HEK293 (cell line): Measurements from ENCODE around the gene DGKQ.
A peak's percentile ranks its signal among the peaks of the same experiment; 100 is the strongest.

Experiments used
- HOXD13 ChIP-seq: sonication (generic); formaldehyde crosslinking; IDR thresholded peaks from 2 replicates; pipeline ENCODE4 v1.8.0; 2022; ENCODE audit warnings: missing genetic modification reagents, borderline replicate concordance
- KLF9 ChIP-seq: fragments of 450-650 bp; formaldehyde crosslinking; IDR thresholded peaks from 2 replicates; pipeline ENCODE4 v1.5.1; 2016; ENCODE audit warnings: missing biosample characterization, missing genetic modification characterization, low read depth
- SP7 ChIP-seq: fragments of 450-650 bp; formaldehyde crosslinking; IDR thresholded peaks from 2 replicates; pipeline ENCODE4 v1.5.1; 2016; ENCODE audit warnings: missing biosample characterization, missing genetic modification characterization
- ZBTB20 ChIP-seq: fragments of 450-650 bp; formaldehyde crosslinking; IDR thresholded peaks from 2 replicates; pipeline ENCODE4 v1.5.1; 2016; ENCODE audit warnings: missing biosample characterization, missing genetic modification characterization
- ZBTB26 ChIP-seq: fragments of 450-650 bp; formaldehyde crosslinking; optimal IDR thresholded peaks from 2 replicates; pipeline ENCODE3; 2016; ENCODE audit warnings: missing biosample characterization, mild to moderate bottlenecking, missing genetic modification characterization
- ZFP69B ChIP-seq: fragments of 450-650 bp; formaldehyde crosslinking; IDR thresholded peaks from 2 replicates; pipeline ENCODE4 v1.5.1; 2016; ENCODE audit warnings: missing biosample characterization, missing genetic modification characterization
- ZNF2 ChIP-seq: fragments of 450-650 bp; formaldehyde crosslinking; IDR thresholded peaks from 2 replicates; pipeline ENCODE4 v1.5.1; 2016; ENCODE audit warnings: missing biosample characterization, missing genetic modification characterization
- ZNF221 ChIP-seq: fragments of 450-650 bp; formaldehyde crosslinking; IDR thresholded peaks from 2 replicates; pipeline ENCODE4 v1.5.1; 2017; ENCODE audit warnings: missing biosample characterization, missing genetic modification characterization, borderline replicate concordance
- ZNF239 ChIP-seq: fragments of 450-650 bp; formaldehyde crosslinking; IDR thresholded peaks from 2 replicates; pipeline ENCODE4 v1.5.1; 2016; ENCODE audit warnings: missing biosample characterization, missing genetic modification characterization
- ZNF248 ChIP-seq: fragments of 450-650 bp; formaldehyde crosslinking; IDR thresholded peaks from 2 replicates; pipeline ENCODE4 v1.5.1; 2017; ENCODE audit warnings: missing biosample characterization, missing genetic modification characterization
- ZNF391 ChIP-seq: fragments of 450-650 bp; formaldehyde crosslinking; IDR thresholded peaks from 2 replicates; pipeline ENCODE4 v1.5.1; 2016; ENCODE audit warnings: low read depth, missing biosample characterization, missing genetic modification characterization, borderline replicate concordance
- ZNF416 ChIP-seq: fragments of 450-650 bp; formaldehyde crosslinking; IDR thresholded peaks from 2 replicates; pipeline ENCODE4 v1.5.1; 2016; ENCODE audit warnings: missing biosample characterization, missing genetic modification characterization
- ZNF473 ChIP-seq: fragments of 450-650 bp; formaldehyde crosslinking; IDR thresholded peaks from 2 replicates; pipeline ENCODE4 v1.5.1; 2017; ENCODE audit warnings: missing biosample characterization, missing genetic modification characterization
- ZNF677 ChIP-seq: fragments of 450-650 bp; IDR thresholded peaks from 2 replicates; pipeline ENCODE4 v1.5.0; 2018; ENCODE audit warnings: missing biosample characterization, mild to moderate bottlenecking, missing genetic modification characterization, moderate library complexity
- ZNF747 ChIP-seq: fragments of 450-650 bp; formaldehyde crosslinking; IDR thresholded peaks from 2 replicates; pipeline ENCODE4 v1.5.1; 2016; ENCODE audit warnings: missing biosample characterization, missing genetic modification characterization
- ZNF776 ChIP-seq: fragments of 450-650 bp; formaldehyde crosslinking; IDR thresholded peaks from 2 replicates; pipeline ENCODE4 v1.5.0; 2017; ENCODE audit warnings: missing biosample characterization, missing genetic modification characterization, borderline replicate concordance
- ZNF837 ChIP-seq: fragments of 450-650 bp; formaldehyde crosslinking; IDR thresholded peaks from 2 replicates; pipeline ENCODE4 v1.5.1; 2016; ENCODE audit warnings: missing biosample characterization, missing genetic modification characterization
- TF ChIP-seq, protein P1 (sequence below): fragments of 450-650 bp; formaldehyde crosslinking; IDR thresholded peaks from 2 replicates; pipeline ENCODE4 v1.5.1; 2016; ENCODE audit warnings: missing biosample characterization, missing genetic modification characterization
- TF ChIP-seq, protein P2 (sequence below): fragments of 450-650 bp; formaldehyde crosslinking; IDR thresholded peaks from 2 replicates; pipeline ENCODE4 v1.5.1; 2016; ENCODE audit warnings: missing biosample characterization, missing genetic modification characterization
- TF ChIP-seq, protein P3 (sequence below): fragments of 450-650 bp; formaldehyde crosslinking; IDR thresholded peaks from 2 replicates; pipeline ENCODE4 v1.5.1; 2016; ENCODE audit warnings: missing biosample characterization, missing genetic modification characterization
- TF ChIP-seq, protein P4 (sequence below): fragments of 450-650 bp; IDR thresholded peaks from 2 replicates; pipeline ENCODE4 v1.5.1; 2018; ENCODE audit warnings: missing biosample characterization, mild to moderate bottlenecking, missing genetic modification characterization
- TF ChIP-seq, protein P5 (sequence below): fragments of 450-650 bp; formaldehyde crosslinking; IDR thresholded peaks from 2 replicates; pipeline ENCODE4; 2016; ENCODE audit warnings: missing biosample characterization, missing genetic modification characterization
- TF ChIP-seq, protein P6 (sequence below): fragments of 450-650 bp; formaldehyde crosslinking; IDR thresholded peaks from 2 replicates; pipeline ENCODE4 v1.5.1; 2017; ENCODE audit warnings: missing biosample characterization, missing genetic modification characterization

DGKQ gene

DNA sequence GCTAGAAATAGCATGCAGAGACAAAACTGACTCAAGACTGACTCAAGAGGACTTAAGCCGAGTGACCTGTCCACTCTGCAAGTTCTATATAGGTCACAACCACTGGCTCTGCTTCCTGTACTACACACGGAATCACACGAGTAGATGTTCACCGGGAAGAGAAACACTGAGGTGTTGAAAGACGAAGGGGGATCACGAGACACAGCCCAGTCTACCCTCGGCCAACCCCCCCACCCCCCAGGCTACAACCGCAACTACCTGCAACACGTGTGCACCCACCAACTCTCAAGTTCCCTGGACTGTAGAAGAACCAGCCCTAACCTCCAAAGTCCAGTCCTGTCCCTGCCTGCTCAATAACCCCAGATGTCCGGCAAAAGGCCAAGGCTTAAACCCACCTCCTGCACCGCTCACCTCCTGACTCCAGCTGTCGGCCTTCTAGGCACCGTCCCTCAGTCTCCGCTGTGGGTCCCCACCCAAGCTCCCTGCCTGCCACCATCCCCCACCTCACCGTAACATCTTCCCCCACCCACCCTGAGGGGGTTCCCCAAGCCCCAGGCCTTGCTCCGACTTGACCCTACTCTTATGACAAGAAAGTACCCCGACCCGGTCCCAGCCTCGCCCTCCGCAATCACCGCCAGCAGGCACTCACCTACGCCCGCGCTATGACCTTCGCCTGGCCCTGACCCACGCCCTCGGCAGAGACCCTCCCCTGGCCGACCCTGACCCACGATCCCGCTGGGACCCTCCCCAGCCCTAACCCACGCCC, 42.0 kb downstream of the DGKQ start (continued):
- TF ChIP-seq ZBTB26 (tag by site-specific recombination), result no peak
- no peak for TF ChIP-seq ZNF416 (tag by site-specific recombination)
- TF ChIP-seq ZNF239 (tag by site-specific recombination), result no peak
- TF ChIP-seq, protein P1, sequence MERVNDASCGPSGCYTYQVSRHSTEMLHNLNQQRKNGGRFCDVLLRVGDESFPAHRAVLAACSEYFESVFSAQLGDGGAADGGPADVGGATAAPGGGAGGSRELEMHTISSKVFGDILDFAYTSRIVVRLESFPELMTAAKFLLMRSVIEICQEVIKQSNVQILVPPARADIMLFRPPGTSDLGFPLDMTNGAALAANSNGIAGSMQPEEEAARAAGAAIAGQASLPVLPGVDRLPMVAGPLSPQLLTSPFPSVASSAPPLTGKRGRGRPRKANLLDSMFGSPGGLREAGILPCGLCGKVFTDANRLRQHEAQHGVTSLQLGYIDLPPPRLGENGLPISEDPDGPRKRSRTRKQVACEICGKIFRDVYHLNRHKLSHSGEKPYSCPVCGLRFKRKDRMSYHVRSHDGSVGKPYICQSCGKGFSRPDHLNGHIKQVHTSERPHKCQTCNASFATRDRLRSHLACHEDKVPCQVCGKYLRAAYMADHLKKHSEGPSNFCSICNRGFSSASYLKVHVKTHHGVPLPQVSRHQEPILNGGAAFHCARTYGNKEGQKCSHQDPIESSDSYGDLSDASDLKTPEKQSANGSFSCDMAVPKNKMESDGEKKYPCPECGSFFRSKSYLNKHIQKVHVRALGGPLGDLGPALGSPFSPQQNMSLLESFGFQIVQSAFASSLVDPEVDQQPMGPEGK (tag by site-specific recombination), result peak; percentile 55
- no peak for TF ChIP-seq HOXD13
- TF ChIP-seq, protein P2, sequence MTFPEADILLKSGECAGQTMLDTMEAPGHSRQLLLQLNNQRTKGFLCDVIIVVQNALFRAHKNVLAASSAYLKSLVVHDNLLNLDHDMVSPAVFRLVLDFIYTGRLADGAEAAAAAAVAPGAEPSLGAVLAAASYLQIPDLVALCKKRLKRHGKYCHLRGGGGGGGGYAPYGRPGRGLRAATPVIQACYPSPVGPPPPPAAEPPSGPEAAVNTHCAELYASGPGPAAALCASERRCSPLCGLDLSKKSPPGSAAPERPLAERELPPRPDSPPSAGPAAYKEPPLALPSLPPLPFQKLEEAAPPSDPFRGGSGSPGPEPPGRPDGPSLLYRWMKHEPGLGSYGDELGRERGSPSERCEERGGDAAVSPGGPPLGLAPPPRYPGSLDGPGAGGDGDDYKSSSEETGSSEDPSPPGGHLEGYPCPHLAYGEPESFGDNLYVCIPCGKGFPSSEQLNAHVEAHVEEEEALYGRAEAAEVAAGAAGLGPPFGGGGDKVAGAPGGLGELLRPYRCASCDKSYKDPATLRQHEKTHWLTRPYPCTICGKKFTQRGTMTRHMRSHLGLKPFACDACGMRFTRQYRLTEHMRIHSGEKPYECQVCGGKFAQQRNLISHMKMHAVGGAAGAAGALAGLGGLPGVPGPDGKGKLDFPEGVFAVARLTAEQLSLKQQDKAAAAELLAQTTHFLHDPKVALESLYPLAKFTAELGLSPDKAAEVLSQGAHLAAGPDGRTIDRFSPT (tag by site-specific recombination), result no peak
- no peak for TF ChIP-seq ZNF747 (tag by site-specific recombination)
- TF ChIP-seq ZNF837 (tag by site-specific recombination), result no peak
- no peak for TF ChIP-seq ZBTB20 (tag by site-specific recombination)
- TF ChIP-seq ZNF776, result no peak
- TF ChIP-seq ZNF473, result no peak
- no peak for TF ChIP-seq ZNF391
- TF ChIP-seq SP7 (tag by site-specific recombination), result no peak
- no peak for TF ChIP-seq ZNF2 (tag by site-specific recombination)
- no peak for TF ChIP-seq ZNF221 (tag by site-specific recombination)
- TF ChIP-seq, protein P3, sequence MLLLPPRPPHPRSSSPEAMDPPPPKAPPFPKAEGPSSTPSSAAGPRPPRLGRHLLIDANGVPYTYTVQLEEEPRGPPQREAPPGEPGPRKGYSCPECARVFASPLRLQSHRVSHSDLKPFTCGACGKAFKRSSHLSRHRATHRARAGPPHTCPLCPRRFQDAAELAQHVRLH (tag by site-specific recombination), result peak; percentile 16; the same call in 1 of the 2 replicates
- TF ChIP-seq, protein P4, sequence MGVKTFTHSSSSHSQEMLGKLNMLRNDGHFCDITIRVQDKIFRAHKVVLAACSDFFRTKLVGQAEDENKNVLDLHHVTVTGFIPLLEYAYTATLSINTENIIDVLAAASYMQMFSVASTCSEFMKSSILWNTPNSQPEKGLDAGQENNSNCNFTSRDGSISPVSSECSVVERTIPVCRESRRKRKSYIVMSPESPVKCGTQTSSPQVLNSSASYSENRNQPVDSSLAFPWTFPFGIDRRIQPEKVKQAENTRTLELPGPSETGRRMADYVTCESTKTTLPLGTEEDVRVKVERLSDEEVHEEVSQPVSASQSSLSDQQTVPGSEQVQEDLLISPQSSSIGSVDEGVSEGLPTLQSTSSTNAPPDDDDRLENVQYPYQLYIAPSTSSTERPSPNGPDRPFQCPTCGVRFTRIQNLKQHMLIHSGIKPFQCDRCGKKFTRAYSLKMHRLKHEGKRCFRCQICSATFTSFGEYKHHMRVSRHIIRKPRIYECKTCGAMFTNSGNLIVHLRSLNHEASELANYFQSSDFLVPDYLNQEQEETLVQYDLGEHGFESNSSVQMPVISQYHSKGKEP (tag by site-specific recombination), result no peak
- TF ChIP-seq ZFP69B (tag by site-specific recombination), result no peak
- TF ChIP-seq, protein P5, sequence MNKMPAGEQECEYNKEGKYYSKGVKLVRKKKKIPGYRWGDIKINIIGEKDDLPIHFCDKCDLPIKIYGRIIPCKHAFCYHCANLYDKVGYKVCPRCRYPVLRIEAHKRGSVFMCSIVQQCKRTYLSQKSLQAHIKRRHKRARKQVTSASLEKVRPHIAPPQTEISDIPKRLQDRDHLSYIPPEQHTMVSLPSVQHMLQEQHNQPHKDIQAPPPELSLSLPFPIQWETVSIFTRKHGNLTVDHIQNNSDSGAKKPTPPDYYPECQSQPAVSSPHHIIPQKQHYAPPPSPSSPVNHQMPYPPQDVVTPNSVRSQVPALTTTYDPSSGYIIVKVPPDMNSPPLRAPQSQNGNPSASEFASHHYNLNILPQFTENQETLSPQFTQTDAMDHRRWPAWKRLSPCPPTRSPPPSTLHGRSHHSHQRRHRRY, result no peak
- no peak for TF ChIP-seq ZNF248 (tag by site-specific recombination)
- TF ChIP-seq, protein P6, sequence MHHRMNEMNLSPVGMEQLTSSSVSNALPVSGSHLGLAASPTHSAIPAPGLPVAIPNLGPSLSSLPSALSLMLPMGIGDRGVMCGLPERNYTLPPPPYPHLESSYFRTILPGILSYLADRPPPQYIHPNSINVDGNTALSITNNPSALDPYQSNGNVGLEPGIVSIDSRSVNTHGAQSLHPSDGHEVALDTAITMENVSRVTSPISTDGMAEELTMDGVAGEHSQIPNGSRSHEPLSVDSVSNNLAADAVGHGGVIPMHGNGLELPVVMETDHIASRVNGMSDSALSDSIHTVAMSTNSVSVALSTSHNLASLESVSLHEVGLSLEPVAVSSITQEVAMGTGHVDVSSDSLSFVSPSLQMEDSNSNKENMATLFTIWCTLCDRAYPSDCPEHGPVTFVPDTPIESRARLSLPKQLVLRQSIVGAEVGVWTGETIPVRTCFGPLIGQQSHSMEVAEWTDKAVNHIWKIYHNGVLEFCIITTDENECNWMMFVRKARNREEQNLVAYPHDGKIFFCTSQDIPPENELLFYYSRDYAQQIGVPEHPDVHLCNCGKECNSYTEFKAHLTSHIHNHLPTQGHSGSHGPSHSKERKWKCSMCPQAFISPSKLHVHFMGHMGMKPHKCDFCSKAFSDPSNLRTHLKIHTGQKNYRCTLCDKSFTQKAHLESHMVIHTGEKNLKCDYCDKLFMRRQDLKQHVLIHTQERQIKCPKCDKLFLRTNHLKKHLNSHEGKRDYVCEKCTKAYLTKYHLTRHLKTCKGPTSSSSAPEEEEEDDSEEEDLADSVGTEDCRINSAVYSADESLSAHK (tag by site-specific recombination), result no peak
- TF ChIP-seq KLF9 (tag by site-specific recombination), result no peak
- TF ChIP-seq ZNF677, result no peak
